OCI-LY1 (cell line): Measurements from ENCODE around the gene RAB11FIP3.

Experiments
- H2AFZ ChIP-seq: fragments of 200-600 bp; sonication (generic), shearing (Covaris generic); 2 replicates; pipeline ENCODE4 v1.6.0; 2014; ENCODE audit warnings: antibody characterized with exemption, mild to moderate bottlenecking, low read length
- H3F3A ChIP-seq: fragments of 200-600 bp; sonication (generic), shearing (Covaris generic); 2 replicates; pipeline ENCODE4 v1.6.0; 2014; ENCODE audit warnings: mild to moderate bottlenecking, antibody characterized with exemption, low read length, moderate library complexity; ENCODE audit not compliant: insufficient read depth
- H3K27ac ChIP-seq: fragments of 200-600 bp; sonication (generic); 2 replicates; pipeline ENCODE4 v1.5.1; 2014; ENCODE audit warnings: low read length, mixed run types, mild to moderate bottlenecking, low read depth; ENCODE audit not compliant: poor library complexity, severe bottlenecking
- H3K27me3 ChIP-seq: fragments of 200-600 bp; sonication (generic); 2 replicates; pipeline ENCODE4 v1.6.0; 2014; ENCODE audit warnings: antibody characterized with exemption, mild to moderate bottlenecking, low read length, moderate library complexity; ENCODE audit not compliant: insufficient read depth
- H3K36me3 ChIP-seq: fragments of 200-600 bp; sonication (generic); 2 replicates; pipeline ENCODE4 v1.6.1; 2014; ENCODE audit warnings: mild to moderate bottlenecking, antibody characterized with exemption, low read length, moderate library complexity, mixed read lengths; ENCODE audit not compliant: insufficient read depth
- H3K4me1 ChIP-seq: fragments of 200-600 bp; sonication (generic); 2 replicates; pipeline ENCODE4 v1.5.1; 2014; ENCODE audit warnings: mild to moderate bottlenecking, low read length, moderate library complexity; ENCODE audit not compliant: insufficient read depth, severe bottlenecking
- H3K4me2 ChIP-seq: fragments of 200-600 bp; sonication (generic), shearing (Covaris generic); 2 replicates; pipeline ENCODE4 v1.6.1; 2014; ENCODE audit warnings: low read length
- H3K4me3 ChIP-seq: fragments of 200-600 bp; sonication (generic); 2 replicates; pipeline ENCODE4 v1.5.1; 2014; ENCODE audit warnings: low read length, low read depth, mild to moderate bottlenecking, mixed read lengths; ENCODE audit not compliant: poor library complexity, severe bottlenecking
- H3K79me2 ChIP-seq: fragments of 200-600 bp; shearing (Covaris generic); 2 replicates; pipeline ENCODE4 v1.6.1; 2016; ENCODE audit warnings: mixed run types, low read length, mixed read lengths; ENCODE audit not compliant: insufficient read depth
- H3K9ac ChIP-seq: fragments of 200-600 bp; sonication (generic), shearing (Covaris generic); 2 replicates; pipeline ENCODE4 v1.6.1; 2014; ENCODE audit warnings: mild to moderate bottlenecking, low read length, mixed read lengths
- H3K9me2 ChIP-seq: fragments of 200-600 bp; sonication (generic), shearing (Covaris generic); 2 replicates; pipeline ENCODE4 v1.6.1; 2014; ENCODE audit warnings: low read depth, mild to moderate bottlenecking, low read length, mixed read lengths
- H3K9me3 ChIP-seq: fragments of 200-600 bp; shearing (Covaris generic); 2 replicates; pipeline ENCODE4 v1.6.1; 2014; ENCODE audit warnings: low read length, mixed read lengths
- H4K20me1 ChIP-seq: fragments of 200-600 bp; sonication (generic), shearing (Covaris generic); 2 replicates; pipeline ENCODE4 v1.6.0; 2016; ENCODE audit warnings: mild to moderate bottlenecking, low read length; ENCODE audit not compliant: insufficient read depth
- CTCF ChIP-seq: fragments of 200-600 bp; sonication (generic), shearing (Covaris generic); IDR thresholded peaks from 2 replicates; pipeline ENCODE4 v1.5.1; 2017; ENCODE audit warnings: mild to moderate bottlenecking, antibody characterized with exemption, low read length, moderate library complexity, mixed read lengths
- EZH2 ChIP-seq: fragments of 200-600 bp; sonication (generic), shearing (Covaris generic); IDR thresholded peaks from 2 replicates; pipeline ENCODE4 v1.8.0; 2017; ENCODE audit warnings: borderline replicate concordance, mixed run types, mild to moderate bottlenecking, antibody characterized with exemption, low read length, moderate library complexity, mixed read lengths

RAB11FIP3 gene

DNA sequence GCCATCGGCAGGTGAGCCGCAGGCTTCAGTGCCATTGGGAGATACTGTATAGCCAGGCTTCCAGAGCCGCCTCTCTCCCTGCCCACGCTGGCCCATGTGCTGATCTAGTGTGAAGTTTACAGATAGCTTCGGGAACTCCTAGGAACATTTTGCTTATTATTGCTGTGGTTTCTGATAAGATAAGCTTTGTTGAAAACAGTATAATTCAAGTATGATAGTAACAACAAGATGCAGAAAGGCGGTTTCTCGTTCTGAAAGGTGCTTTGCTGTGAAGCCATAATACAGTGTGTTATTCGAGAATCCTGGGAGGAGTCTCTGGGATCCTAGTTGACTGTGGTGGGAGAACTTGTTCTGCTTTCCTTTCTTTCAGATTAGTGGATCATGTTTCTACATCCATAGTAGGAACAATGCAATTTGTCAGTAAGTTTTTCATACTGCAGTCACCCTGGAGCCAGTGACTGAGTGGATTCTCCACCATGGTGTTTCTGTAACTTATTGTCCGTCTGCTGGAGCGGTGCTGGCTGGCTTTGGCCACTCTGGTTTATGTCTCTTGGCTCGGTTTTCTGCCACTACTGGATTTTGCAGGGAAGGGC, 31.5 kb downstream of the RAB11FIP3 start:
- H3K4me2 ChIP-seq, result no peak overlapping the region
- H3K36me3 ChIP-seq, result no peaks in the 10 kb centered on the region
- H3K4me1 ChIP-seq, result no peaks in the 10 kb centered on the region
- no peaks in the 10 kb centered on the region for H3K9me3 ChIP-seq
- H3K4me3 ChIP-seq, result no peak overlapping the region
- no peak overlapping the region for H3K27ac ChIP-seq
- no peaks in the 10 kb centered on the region for H3K9me2 ChIP-seq
- H2AFZ ChIP-seq, result no peak overlapping the region
- H3F3A ChIP-seq, result peaks cover 3% of the 10 kb centered on the region; the same call in 1 of the 2 replicates
- H4K20me1 ChIP-seq, result no peaks in the 10 kb centered on the region
- no peaks in the 10 kb centered on the region for H3K79me2 ChIP-seq
- H3K27me3 ChIP-seq, result no peaks in the 10 kb centered on the region
- no peak overlapping the region for H3K9ac ChIP-seq
- TF ChIP-seq EZH2, result no peak
- no peak for TF ChIP-seq CTCF

- Histone ChIP-seq H3K4me2 (no peak overlapping the region), H4K20me1 (no peaks in the 10 kb centered on the region)
These were observed 32.4 kb downstream of the RAB11FIP3 start for GRCh38 chr16:457732-458400.

GRCh38 chr16:459761-460160, 34.3 kb downstream of the RAB11FIP3 start:
- H3K4me2 ChIP-seq, result no peak overlapping the region
- H3K9me3 ChIP-seq, result no peaks in the 10 kb centered on the region
- no peaks in the 10 kb centered on the region for H3K36me3 ChIP-seq
- no peak overlapping the region for H3K27ac ChIP-seq
- TF ChIP-seq CTCF, result no peak
- no peak for TF ChIP-seq EZH2
- no peaks in the 10 kb centered on the region for H3K9me2 ChIP-seq
- H3K9ac ChIP-seq, result no peak overlapping the region
- no peaks in the 10 kb centered on the region for H3K79me2 ChIP-seq
- no peaks in the 10 kb centered on the region for H3K4me1 ChIP-seq
- H3K4me3 ChIP-seq, result no peak overlapping the region
- H4K20me1 ChIP-seq, result no peaks in the 10 kb centered on the region
- H3F3A ChIP-seq, result peaks cover 3% of the 10 kb centered on the region; the same call in 1 of the 2 replicates
- H2AFZ ChIP-seq, result no peak overlapping the region
- H3K27me3 ChIP-seq, result no peaks in the 10 kb centered on the region

More at GRCh38 chr16:457732-458400, 32.4 kb downstream of the RAB11FIP3 start:
- TF ChIP-seq CTCF (no peak), EZH2 (no peak)
- H3F3A ChIP-seq, result peaks cover 3% of the 10 kb centered on the region; the same call in 1 of the 2 replicates
- no peak overlapping the region for H3K4me3 ChIP-seq
- no peaks in the 10 kb centered on the region for H3K4me1 ChIP-seq
- no peaks in the 10 kb centered on the region for H3K36me3 ChIP-seq
- H3K9ac ChIP-seq, result no peak overlapping the region
- H3K27me3 ChIP-seq, result no peaks in the 10 kb centered on the region
- H3K27ac ChIP-seq, result no peak overlapping the region
- H2AFZ ChIP-seq, result no peak overlapping the region
- H3K9me2 ChIP-seq, result no peaks in the 10 kb centered on the region
- H3K79me2 ChIP-seq, result no peaks in the 10 kb centered on the region
- H3K9me3 ChIP-seq, result no peaks in the 10 kb centered on the region
